K562 (cell line): ENCODE measurements around the gene BRINP2. TPM values are rescaled to one million over a fixed set of nuclear protein-coding genes. Genes with fewer than 3 reads are reported as not detected.

Source experiments
- ATAC-seq: fragments of 200-7000 bp; cut with Tn5 transposase; 3 replicates; pipeline ENCODE4 v1.9.1; 2020; ENCODE audit warnings: moderate library complexity
- BruUV-seq: library from RNA; stranded (reverse); fragments of 400-500 nt; replicated peaks from 2 replicates; lab custom pipeline; 2021; lab: Mats Ljungman, UMichigan
- CTCF ChIA-PET: fragments of 300-600 bp; formaldehyde crosslinking; extraction: SDS; loops from one replicate; lab custom pipeline; 2021; ENCODE audit warnings: low intra/inter-chr PET ratio; lab: Yijun Ruan, JAX
- POLR2A ChIA-PET: fragments of 300-600, 350-650 bp; sonication (Branson Sonifier 250); formaldehyde crosslinking; extraction: SDS; loops from one replicate; lab custom pipeline; 2021; ENCODE audit warnings: antibody characterized with exemption, inconsistent platforms; lab: Yijun Ruan, JAX
- DNase-seq, 4 experiments: peaks; one replicate each; pipeline versions ENCODE4 v3.0.0 to v3.0.0-alpha.2; 2011 to 2018; ENCODE audit warnings: low spot score in 3 of 4, mixed read lengths in 3 of 4; ENCODE audit errors: extremely low read depth in 1 of 4
- FAIRE-seq: peaks from 2 replicates; lab custom pipeline; 2011; peaks lifted over from hg19 to GRCh38; lab: Jason Lieb, UNC
- H2AFZ ChIP-seq: 2 replicates; pipeline ENCODE4 v1.6.0; 2011; ENCODE audit warnings: low read depth, low read length, control low read depth, inconsistent platforms
- H3K27ac ChIP-seq: fragments of 200-600 bp; 3 replicates; pipeline ENCODE4 v1.8.0; 2011; ENCODE audit warnings: low read depth, mild to moderate bottlenecking, control low read depth, inconsistent platforms, low read length, moderate library complexity, mixed read lengths; ENCODE audit errors: extremely low read depth
- H3K27me3 ChIP-seq, 2 experiments: fragments of 300-600 bp in 1 of 2; 2 replicates in 1 of 2; 3 replicates in 1 of 2; pipeline versions ENCODE4 v1.6.0 to v1.8.0; 2011; ENCODE audit warnings: inconsistent platforms in 2 of 2, low read length in 2 of 2, mild to moderate bottlenecking in 1 of 2, mixed read lengths in 1 of 2, moderate library complexity in 1 of 2; ENCODE audit not compliant: control insufficient read depth in 2 of 2, insufficient read depth in 2 of 2
- H3K36me3 ChIP-seq: fragments of 300-600 bp; 3 replicates; pipeline ENCODE4 v1.8.0; 2011; ENCODE audit warnings: mild to moderate bottlenecking, low read length, inconsistent platforms; ENCODE audit not compliant: control insufficient read depth, insufficient read depth
- H3K4me1 ChIP-seq, 2 experiments: fragments of 200-600 bp in 1 of 2; replicated peaks in 1 of 2; 2 replicates in 1 of 2; 3 replicates in 1 of 2; pipeline versions ENCODE4 v1.5.1 to v1.8.0; 2011; ENCODE audit warnings: inconsistent platforms in 2 of 2, low read length in 2 of 2, mild to moderate bottlenecking in 1 of 2, mixed read lengths in 1 of 2, moderate library complexity in 1 of 2; ENCODE audit not compliant: control insufficient read depth in 2 of 2, insufficient read depth in 2 of 2
- H3K4me2 ChIP-seq: 2 replicates; pipeline ENCODE4 v1.6.1; 2011; ENCODE audit warnings: low read length, control low read depth, inconsistent platforms, mixed read lengths; ENCODE audit not compliant: insufficient read depth
- H3K4me3 ChIP-seq: fragments of 200-600 bp; sonication (generic), shearing (Covaris generic); 2 replicates; pipeline ENCODE4 v1.5.1; 2016; ENCODE audit warnings: control low read depth, inconsistent platforms
- H3K79me2 ChIP-seq: fragments of 200-600 bp; 3 replicates; pipeline ENCODE4 v1.8.0; 2011; ENCODE audit warnings: low read length, inconsistent platforms; ENCODE audit not compliant: control insufficient read depth, insufficient read depth
- H3K9ac ChIP-seq, 2 experiments: 2 replicates each; pipeline versions ENCODE4 v1.6.0 to v1.6.1; 2011; ENCODE audit warnings: low read depth in 2 of 2, low read length in 2 of 2, control low read depth in 1 of 2, inconsistent platforms in 1 of 2, mild to moderate bottlenecking in 1 of 2, mixed read lengths in 1 of 2; ENCODE audit not compliant: insufficient read depth in 1 of 2
- H3K9me1 ChIP-seq: one replicate; pipeline ENCODE4 v1.6.0; 2011; ENCODE audit warnings: inconsistent platforms, mild to moderate bottlenecking, low read length, moderate library complexity; ENCODE audit not compliant: control insufficient read depth, insufficient read depth
- H3K9me3 ChIP-seq: replicated peaks from 2 replicates; pipeline ENCODE4 v1.5.1; 2011; ENCODE audit warnings: low read depth, low read length, inconsistent platforms; ENCODE audit not compliant: control insufficient read depth, insufficient read depth
- H4K20me1 ChIP-seq: replicated peaks from 2 replicates; pipeline ENCODE4 v1.6.1; 2011; ENCODE audit warnings: low read length, inconsistent platforms, mixed read lengths; ENCODE audit not compliant: control insufficient read depth, insufficient read depth
- KLF13 ChIP-seq: fragments of 450-650 bp; IDR thresholded peaks from 2 replicates; pipeline ENCODE4 v1.6.1; 2016; ENCODE audit warnings: missing genetic modification characterization, low read depth, mild to moderate bottlenecking, missing compliant biosample characterization, moderate library complexity, borderline replicate concordance
- PTTG1 ChIP-seq: fragments of 450-650 bp; IDR thresholded peaks from 2 replicates; pipeline ENCODE4 v1.6.1; 2016; ENCODE audit warnings: low read depth, mild to moderate bottlenecking, missing genetic modification characterization, missing compliant biosample characterization
- PYGO2 ChIP-seq: fragments of 450-650 bp; IDR thresholded peaks from 2 replicates; pipeline ENCODE4 v1.6.1; 2016; ENCODE audit warnings: mild to moderate bottlenecking, missing genetic modification characterization, moderate library complexity, missing compliant biosample characterization
- SP2 ChIP-seq: IDR thresholded peaks from 2 replicates; pipeline ENCODE4 v1.6.1; 2011; ENCODE audit warnings: mild to moderate bottlenecking, low read depth, low read length, moderate library complexity; ENCODE audit not compliant: poor library complexity, severe bottlenecking; ENCODE audit errors: extremely low read depth
- ZNF75A ChIP-seq: fragments of 450-650 bp; formaldehyde crosslinking; IDR thresholded peaks from 2 replicates; pipeline ENCODE4 v1.4.0; 2020; ENCODE audit warnings: mild to moderate bottlenecking
- whole genome bisulfite sequencing: fragments of 100-300 bp; shearing (Covaris generic); methylation state at CpG from one replicate; pipeline ENCODE4 v1.1.6; 2016; ENCODE audit warnings: low coverage, mixed read lengths; ENCODE audit not compliant: insufficient coverage; ENCODE audit errors: missing lambda C conversion rate; 5-methylcytosine and 5-hydroxymethylcytosine counted together
- in situ Hi-C: fragments of 300-500 bp; cut with MboI; formaldehyde crosslinking; loops from 4 replicates; pipeline ENCODE4 v1.15.0; 2018; ENCODE audit warnings: inconsistent platforms, mixed read lengths
- intact Hi-C: fragments of 100-400 bp; cut with micrococcal nuclease; formaldehyde crosslinking; loops from 2 replicates; pipeline ENCODE4 v1.14.2; 2022
- polyA plus RNA-seq, 8 experiments: library from polyadenylated mRNA; depleted of rRNA in 4 of 8; stranded (reverse) in 5 of 8; unstranded in 3 of 8; fragments of >200 nt; fragmentation: Nextera tagmentation in 2 of 8; fragmentation: Illumina TruSeq in 1 of 8; extraction: Ambion mirVana in 2 of 8; extraction: Trizol in 1 of 8; gene quantifications; 2 replicates each; pipeline versions ENCODE4 v1.2.1 to v1.2.3, GENCODE V29; 2011 to 2014; ENCODE audit warnings: inconsistent platforms in 1 of 8, missing spikeins in 1 of 8
- total RNA-seq, 7 experiments: library from RNA; depleted of rRNA in 6 of 7; stranded (reverse); fragments of >200 nt in 6 of 7; fragmentation: Illumina TruSeq in 2 of 7; extraction: Trizol in 2 of 7; gene quantifications; 2 replicates each; pipeline versions ENCODE4 v1.2.1 to v1.2.3, GENCODE V29; 2011 to 2021; ENCODE audit warnings: low replicate concordance in 1 of 7

Gene BRINP2
- total and polyA plus RNA-seq, 9 of the 15 experiments (the other 6 are each of a cell fraction or from before 2014, with no cell fraction given): not detected

GRCh38 chr1:177133977-177134538 lies 36.7 kb upstream of the BRINP2 start:
- no TSS peak for BruUV-seq

GRCh38 chr1:177135250-177135649 lies 35.5 kb upstream of the BRINP2 start:
- H3K79me2 ChIP-seq: no peaks in the 10 kb centered on the region
- H4K20me1 ChIP-seq: no peaks in the 10 kb centered on the region
- no peak for FAIRE-seq
- BruUV-seq: no TSS peak
- H3K4me3 ChIP-seq: no peak overlapping the region
- no peak for TF ChIP-seq KLF13 (tag)
- H3K36me3 ChIP-seq: no peaks in the 10 kb centered on the region
- ChIA-PET CTCF (no interaction called here), POLR2A (no interaction called here)
- H3K27me3 ChIP-seq: no peaks in the 10 kb centered on the region
- intact Hi-C loops (no loop called here), in situ Hi-C loops (no loop called here)
- H3K9me3 ChIP-seq: no peaks in the 10 kb centered on the region
- H3K9me1 ChIP-seq: no peaks in the 10 kb centered on the region
- H3K4me1 ChIP-seq: no peaks in the 10 kb centered on the region
- 0% methylated on average over 4 of the region's 4 CpGs for WGBS
- no peak overlapping the region for H2AFZ ChIP-seq
- H3K9ac ChIP-seq: no peak overlapping the region
- H3K4me2 ChIP-seq: no peak overlapping the region
- ATAC-seq: no peak
- H3K27ac ChIP-seq: no peak overlapping the region
- DNase-seq: no peak

More at GRCh38 chr1:177133977-177134538, 36.7 kb upstream of the BRINP2 start:
- ATAC-seq (no peak), DNase-seq (no peak), FAIRE-seq (no peak)
- no peak overlapping the region for H2AFZ ChIP-seq
- no peaks in the 10 kb centered on the region for H4K20me1 ChIP-seq
- no peak overlapping the region for H3K9ac ChIP-seq
- no peak overlapping the region for H3K4me2 ChIP-seq
- in situ Hi-C loops (no loop called here), intact Hi-C loops (no loop called here)
- POLR2A ChIA-PET: no interaction called here
- H3K4me3 ChIP-seq: no peak overlapping the region
- H3K36me3 ChIP-seq: no peaks in the 10 kb centered on the region
- H3K27ac ChIP-seq: no peak overlapping the region
- H3K9me1 ChIP-seq: no peaks in the 10 kb centered on the region
- no peaks in the 10 kb centered on the region for H3K9me3 ChIP-seq
- H3K4me1 ChIP-seq: no peaks in the 10 kb centered on the region
- WGBS: 0% methylated on average over 4 of the region's 4 CpGs
- CTCF ChIA-PET: no interaction called here
- no peaks in the 10 kb centered on the region for H3K79me2 ChIP-seq
- no peaks in the 10 kb centered on the region for H3K27me3 ChIP-seq
- no peak for TF ChIP-seq PTTG1 (tag)
- TF ChIP-seq PYGO2 (tag): no peak
- no peak for TF ChIP-seq ZNF75A
- TF ChIP-seq SP2: no peak
- TF ChIP-seq, all 486 proteins: peak for 0
